Activated CD4-positive, CD25-positive, alpha-beta regulatory T cell treated with anti-CD3 and anti-CD28 coated beads, Interleukin-2, amount 50 U/mL, for 24 hours (primary cell): ENCODE measurements around the gene ABHD3.
A peak's percentile ranks its signal among the peaks of the same experiment; 100 is the strongest.
"Not testable (repeated sequence)": the region's sequence is repeated elsewhere in the genome, so short reads cannot be mapped to it uniquely, and the experiment has no call there.

Source experiments
- ATAC-seq, 2 donors: fragments of 150-1000 bp; cut with Tn5 transposase; one replicate each; pipeline ENCODE4 v1.10.0; 2021; ENCODE audit warnings: mild to moderate bottlenecking in 1 of 2, moderate library complexity in 1 of 2

ABHD3 gene

GRCh38 chr18:21703241-21703820, 1.2 kb downstream of the ABHD3 start:
- no peak for ATAC-seq

DNA sequence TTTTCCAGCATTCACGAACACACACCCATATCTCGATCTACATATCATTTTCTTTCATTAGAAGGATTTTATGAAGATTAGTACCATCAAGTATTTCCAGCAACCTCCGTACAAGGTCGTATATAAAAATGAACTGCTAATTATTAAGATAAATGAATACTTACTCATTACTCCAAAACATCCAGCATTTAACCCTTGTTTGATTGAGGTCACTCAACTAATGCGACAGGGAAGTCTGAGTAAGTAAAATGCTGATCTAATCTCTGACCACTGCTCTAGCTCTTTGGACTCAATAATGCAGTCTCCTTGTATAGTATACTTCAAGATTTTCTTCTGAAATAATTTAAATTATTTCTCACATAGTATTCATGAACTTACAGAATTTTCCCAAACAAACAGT, 2.0 kb downstream of the ABHD3 start:
- ATAC-seq, result no peak

GRCh38 chr18:21701621-21702020, 3.0 kb downstream of the ABHD3 start:
- no peak for ATAC-seq

DNA sequence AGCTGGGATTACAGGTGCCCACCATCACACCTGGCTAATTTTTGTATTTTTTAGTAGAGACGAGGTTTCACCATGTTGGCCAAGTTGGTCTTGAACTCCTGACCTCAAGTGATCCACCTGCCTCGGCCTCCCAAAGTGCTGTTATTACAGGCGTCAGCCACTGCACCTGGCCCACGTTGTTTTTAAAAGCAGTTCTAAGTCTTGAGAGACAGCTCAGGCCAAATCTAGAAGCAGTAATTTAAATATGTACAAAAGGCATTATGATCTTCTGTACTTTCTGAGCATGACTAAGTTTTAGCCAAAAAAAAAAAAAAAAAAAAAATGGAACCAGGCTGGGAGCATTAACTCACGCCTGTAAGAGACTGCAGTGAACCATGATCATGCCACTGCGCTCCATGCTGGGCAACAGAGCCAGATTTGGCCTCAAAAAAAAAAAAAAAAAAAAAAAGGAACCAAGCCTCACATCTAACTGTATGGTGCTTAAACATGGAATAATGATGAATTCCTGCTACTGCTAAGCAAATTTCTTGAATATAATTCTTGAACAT, 4.0 kb downstream of the ABHD3 start:
- ATAC-seq, result no peak

DNA sequence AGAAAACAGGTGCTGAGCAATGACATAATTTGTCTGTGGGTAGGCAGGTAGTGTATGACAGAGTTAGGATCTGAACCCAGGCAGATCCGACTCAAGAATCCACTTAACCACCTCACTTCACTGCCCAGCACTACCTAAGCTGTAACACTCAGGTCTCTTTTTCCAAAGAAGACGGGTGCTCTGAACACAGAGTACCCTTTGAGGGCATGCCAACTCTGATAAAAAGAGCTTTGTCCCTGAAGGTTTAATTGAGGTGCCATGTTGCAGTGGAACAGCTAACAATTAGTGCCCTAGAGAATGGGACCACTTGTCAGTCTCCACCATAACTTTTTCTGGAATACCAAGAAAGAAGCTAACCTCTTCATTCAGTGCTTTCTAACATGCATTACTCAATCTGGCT, 11.3 kb downstream of the ABHD3 start:
- ATAC-seq, result no peak

DNA sequence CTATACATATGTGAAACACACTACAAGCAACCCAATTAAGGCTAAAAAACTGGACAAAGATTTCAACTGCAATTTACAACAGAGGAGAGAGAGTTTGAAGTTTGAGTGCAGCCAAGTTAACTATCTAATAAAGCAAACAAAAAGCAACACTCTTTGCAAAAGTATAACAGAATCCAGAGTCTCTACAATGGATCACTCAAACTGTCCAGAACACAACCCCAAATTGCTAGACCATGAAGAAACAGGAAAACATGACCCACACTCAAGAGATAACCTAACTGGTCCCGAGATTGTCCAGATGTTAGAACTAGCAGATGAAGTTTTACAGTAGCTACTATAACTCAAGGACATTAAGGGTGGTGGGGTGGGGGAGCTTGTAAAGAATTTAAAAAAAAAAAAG, 14.8 kb downstream of the ABHD3 start:
- ATAC-seq, result no peak

- ATAC-seq, result no peak
These were observed 18.1 kb downstream of the ABHD3 start for GRCh38 chr18:21686282-21687105.

- not testable (repeated sequence) for ATAC-seq
These were observed 19.0 kb downstream of the ABHD3 start for GRCh38 chr18:21685556-21685981.

DNA sequence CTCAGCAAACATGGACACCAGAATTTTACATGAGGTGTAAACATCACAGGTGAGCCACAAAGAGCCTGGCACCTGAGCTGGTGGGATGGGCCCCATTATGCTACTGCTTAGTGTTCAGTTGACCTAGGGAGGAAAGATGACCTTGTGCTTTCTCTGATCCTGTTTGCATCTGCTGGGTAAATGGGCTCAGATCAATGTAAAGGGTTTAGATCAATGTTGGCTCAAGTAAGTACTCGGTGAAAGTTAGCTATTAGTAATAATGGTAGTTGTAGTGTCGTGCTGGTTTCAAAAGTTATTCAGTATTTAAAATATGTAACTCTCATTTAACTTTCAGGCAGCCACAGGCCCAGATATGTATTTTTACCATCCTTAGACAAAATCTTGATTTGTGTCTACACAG, 19.8 kb downstream of the ABHD3 start:
- peak; percentile 12 to 23 for ATAC-seq

- peak; percentile 87 to 92 for ATAC-seq
These were observed 22.1 kb downstream of the ABHD3 start for GRCh38 chr18:21682371-21683051.

GRCh38 chr18:21680161-21680560, 24.4 kb downstream of the ABHD3 start:
- ATAC-seq, result no peak

DNA sequence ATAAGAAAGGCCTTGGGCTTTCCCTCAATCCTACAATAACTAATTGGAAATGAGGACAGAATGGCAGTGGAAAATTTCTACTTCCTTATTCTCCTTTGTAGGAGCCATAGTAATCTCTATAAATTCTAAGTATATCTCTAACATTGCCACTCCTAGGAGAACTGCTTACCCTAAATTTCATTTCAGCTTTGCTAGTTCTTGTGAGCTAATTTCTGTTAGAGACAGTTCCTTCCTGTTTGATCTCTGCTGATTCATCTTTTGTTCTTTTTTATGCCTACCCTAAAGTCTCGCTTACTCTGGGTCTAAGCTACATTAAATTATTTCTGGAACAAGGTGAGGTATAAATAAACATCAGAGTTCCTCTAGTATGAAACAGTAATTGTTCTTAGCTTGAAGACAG, 25.7 kb downstream of the ABHD3 start:
- no peak for ATAC-seq

DNA sequence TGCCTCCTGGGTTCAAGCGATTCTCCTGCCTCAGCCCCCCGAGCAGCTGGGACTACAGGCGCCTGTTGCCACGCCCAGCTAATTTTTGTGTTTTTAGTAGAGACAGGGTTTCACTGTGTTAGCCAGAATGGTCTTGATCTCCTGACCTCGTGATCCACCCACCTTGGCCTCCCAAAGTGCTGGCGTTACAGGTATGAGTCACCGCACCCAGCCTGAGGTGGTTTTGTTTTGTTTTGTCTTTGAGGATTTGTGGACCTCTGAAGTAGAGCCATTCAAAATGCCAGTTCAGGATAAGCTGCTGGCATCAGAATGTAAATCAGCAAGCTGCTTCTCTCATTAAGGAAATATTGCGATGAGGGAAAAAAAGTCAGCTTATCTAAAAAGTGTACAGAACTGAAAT, 29.2 kb downstream of the ABHD3 start:
- ATAC-seq, result not testable (repeated sequence)

- no peak for ATAC-seq
These were observed 31.9 kb downstream of the ABHD3 start for GRCh38 chr18:21672521-21673267.

DNA sequence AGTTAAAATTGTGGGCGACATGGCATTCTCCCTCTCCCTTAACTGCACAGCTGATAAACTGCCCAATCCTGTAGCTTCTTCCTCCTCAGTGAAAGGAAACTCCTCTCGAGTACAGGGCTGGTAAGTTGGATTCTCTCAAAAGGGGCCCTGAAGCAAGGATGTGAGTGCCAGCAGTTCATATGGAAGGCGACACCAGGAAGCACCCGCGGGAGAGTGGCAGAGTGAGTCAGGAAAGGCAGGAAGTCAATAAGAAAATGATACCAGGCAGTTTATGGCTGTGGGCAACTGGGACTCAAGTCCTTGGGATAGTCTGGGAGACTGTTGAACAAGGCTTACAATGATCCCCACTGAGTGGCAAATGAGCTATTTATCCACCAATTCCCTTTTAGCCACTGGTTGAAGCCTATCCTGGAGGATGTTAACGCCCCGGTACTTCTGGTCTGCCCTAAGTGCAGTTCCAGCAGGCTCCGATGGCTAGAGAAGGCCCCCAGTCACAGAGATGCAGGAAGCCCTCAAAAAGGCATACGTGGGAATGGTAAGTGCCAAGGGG, 34.8 kb downstream of the ABHD3 start:
- no peak for ATAC-seq

GRCh38 chr18:21664069-21664468, 40.5 kb downstream of the ABHD3 start:
- no peak for ATAC-seq

- no peak for ATAC-seq
These were observed 41.0 kb downstream of the ABHD3 start for GRCh38 chr18:21663578-21663977.

DNA sequence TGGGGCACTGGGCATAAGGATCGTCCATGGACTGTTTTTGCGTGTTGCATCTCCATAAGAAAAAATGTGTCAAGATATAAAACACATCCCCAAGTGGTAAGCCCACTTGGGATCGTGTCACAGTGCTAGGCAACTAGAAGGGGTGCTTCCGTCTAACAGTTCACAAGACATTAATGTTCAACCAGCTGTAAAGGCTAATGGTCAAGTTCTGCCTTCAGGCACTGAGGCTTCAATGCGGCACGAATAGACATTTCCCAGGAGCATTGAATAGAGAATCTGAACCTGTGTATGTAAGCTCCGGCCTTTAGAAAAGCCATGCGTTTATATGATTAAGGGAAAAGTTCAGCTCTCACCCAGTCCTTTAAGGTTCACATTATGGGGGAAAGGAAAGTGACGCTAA, 42.0 kb downstream of the ABHD3 start:
- ATAC-seq, result no peak

DNA sequence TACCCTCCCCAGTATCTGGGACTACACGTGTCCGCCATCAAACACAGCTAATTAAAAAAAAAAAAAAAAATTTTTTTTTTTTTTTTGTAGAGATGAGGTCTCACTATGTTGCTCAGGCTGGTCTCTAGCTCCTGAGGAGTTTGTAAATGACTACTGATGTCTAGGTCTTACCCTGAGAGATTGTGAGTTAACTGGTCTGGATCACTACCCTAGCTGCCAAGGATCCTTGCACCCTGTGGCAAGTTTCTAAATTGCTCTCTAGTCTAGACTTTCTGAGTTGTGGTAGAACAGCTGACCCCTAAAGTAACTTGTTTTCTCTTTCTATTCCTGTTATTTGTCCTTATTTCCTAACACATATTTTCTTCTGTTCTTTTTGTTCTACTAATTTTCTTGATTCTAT, 44.5 kb downstream of the ABHD3 start:
- ATAC-seq, result peak in 1 of 2 donors; percentile 60

GRCh38 chr18:21656402-21656801, 48.2 kb downstream of the ABHD3 start:
- ATAC-seq, result peak; percentile 44 to 48

DNA sequence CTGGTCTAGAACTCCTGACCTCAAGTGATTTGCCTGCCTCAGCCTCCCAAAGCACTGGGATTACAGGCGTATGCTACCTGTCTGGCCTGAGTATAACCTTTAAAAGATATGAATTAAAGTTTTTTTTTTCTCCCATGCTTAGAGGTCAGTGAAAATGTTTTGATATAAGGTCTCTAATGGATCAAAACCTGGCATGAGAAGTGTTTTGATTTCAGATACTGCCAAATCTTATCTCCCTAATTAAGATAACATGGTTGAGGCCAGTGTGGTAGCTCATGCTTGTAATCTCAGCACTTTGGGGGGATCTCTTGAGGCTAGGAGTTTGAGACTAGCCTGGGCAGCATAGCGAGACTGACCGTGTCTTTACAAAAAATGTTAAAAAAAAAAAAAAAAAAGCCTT, 51.2 kb downstream of the ABHD3 start:
- ATAC-seq, result no peak

- no peak for ATAC-seq
These were observed 52.5 kb downstream of the ABHD3 start for GRCh38 chr18:21652073-21652472.

DNA sequence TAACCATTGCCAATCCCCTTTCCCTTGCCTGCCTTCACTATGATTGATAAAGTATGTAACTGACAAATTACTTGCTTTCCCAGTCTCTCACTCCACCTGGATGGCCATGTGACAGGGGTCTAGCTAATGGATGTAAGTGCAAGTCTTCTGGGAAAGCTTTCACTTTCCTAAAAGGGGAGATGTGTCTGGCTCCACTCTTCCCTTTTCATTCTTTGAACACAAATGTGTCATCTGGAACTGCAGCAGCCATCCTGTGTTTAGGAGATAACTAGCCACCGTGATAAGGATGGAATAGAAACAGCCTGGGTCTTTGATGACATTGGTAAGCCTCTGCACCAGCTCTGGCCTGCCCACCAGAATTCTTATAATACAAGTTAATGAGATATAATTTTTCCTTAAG, 54.3 kb downstream of the ABHD3 start:
- no peak for ATAC-seq
